EH (cell line): Measurements from ENCODE around the gene UBE2N.
"Not testable (repeated sequence)": the region's sequence is repeated elsewhere in the genome, so short reads cannot be mapped to it uniquely, and the experiment has no call there.

ENCODE experiments used
- DNase-seq: peaks from one replicate; pipeline ENCODE4 v3.0.0-alpha.2; 2015; ENCODE audit warnings: low read depth

The UBE2N gene

GRCh38 chr12:93411060-93411459 is 30.7 kb downstream of the UBE2N start:
- not testable (repeated sequence) for DNase-seq

DNA sequence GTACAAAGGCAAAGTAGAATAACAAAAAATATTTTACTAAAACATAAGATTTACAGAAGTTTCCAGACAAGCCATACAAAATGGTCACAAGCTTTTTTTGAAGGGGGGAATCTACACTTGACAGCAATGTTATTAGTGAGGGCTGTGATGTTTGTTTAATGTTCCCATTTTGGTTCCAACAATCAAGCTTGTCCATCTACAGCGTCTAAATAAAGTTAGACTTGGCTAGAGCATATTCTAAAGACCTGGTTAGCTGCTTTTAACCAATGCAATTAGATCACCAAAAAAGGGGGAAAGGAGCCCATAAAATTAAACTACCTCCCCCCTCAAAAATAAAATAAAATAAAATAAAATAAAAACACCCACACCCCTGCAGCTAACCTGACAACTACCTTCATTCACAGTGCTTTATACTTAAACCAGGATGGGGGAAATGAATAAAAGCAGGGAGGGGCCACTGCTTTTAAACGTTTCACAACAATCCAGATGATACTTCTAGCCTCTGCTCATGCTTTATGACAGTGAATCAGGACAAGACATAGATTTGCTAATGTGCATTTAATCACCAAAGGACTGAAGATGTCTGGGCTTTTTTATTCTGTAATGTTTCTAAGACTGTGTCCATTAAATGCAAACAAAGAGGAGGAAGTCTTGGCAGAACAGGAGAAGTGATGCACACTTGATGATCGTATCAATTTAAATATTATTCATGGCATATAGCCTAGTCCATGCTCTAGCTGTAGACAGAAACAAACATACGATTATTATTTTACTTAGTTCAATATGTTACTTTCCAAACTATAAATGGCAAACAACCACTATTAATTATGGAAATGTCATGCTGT is 32.2 kb downstream of the UBE2N start:
- DNase-seq, result not testable (repeated sequence)

DNA sequence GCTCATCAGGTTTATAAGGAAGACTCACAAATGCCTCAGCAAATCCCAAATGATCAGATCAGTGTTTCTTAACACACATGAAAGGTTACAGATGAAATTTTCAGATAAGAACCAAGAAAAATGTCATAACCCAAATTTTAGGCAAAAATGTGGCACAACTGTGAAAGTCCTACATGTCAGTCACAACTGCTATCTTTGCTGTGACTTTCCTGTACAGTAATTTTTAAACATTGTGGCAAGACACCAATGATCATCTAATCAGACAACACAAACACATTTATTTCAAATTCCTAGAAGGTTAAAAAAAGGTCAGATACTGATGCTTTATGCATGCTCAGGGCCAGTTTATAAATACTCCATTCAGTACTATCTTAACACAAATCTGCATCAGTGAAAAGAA is 32.9 kb downstream of the UBE2N start:
- no peak for DNase-seq

- no peak for DNase-seq
These were observed 33.8 kb downstream of the UBE2N start for GRCh38 chr12:93407963-93408283.

- DNase-seq, result no peak
These were observed 34.4 kb downstream of the UBE2N start for GRCh38 chr12:93407054-93407962.

GRCh38 chr12:93404961-93405849 is 36.5 kb downstream of the UBE2N start:
- no peak for DNase-seq

DNA sequence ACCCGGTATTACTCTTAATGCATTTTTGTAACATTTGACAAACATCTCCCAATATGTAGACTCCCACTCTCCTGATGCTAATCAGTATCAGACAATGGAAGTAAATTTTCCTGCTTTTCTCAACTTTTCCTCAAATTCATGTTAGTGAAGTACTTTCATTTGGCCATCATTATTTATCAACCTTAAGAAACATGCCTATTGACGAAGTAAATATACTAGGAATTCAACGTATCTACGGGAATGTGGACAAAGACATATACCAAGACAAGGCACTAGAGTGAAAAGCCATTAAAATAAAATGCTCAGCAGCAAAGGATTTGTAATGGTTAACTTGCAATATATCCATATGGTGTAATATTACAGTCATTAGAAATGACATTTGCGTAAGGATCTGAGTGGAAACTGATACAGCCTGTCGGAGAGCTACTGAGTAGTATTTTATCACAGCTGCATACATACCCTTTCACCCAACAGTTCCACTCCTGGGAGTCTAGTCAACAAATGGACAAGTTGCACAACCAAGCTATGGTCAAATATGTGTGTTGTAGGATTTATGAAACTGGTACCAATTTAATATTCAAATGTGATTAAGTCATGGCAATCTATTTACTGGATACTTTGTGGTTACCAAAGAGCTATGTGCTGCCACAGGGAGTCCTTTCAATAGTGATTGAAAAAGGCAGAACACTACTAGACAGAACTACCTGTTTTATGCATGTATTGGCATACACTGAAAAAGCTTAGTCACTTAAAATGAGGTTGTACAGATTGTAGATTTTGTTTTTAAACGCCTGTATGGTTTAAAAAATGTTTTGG is 37.6 kb downstream of the UBE2N start:
- DNase-seq, result no peak

- DNase-seq, result no peak
These were observed 39.1 kb downstream of the UBE2N start for GRCh38 chr12:93402333-93403311.

GRCh38 chr12:93399183-93399863 is 42.4 kb downstream of the UBE2N start:
- DNase-seq, result not testable (repeated sequence)

DNA sequence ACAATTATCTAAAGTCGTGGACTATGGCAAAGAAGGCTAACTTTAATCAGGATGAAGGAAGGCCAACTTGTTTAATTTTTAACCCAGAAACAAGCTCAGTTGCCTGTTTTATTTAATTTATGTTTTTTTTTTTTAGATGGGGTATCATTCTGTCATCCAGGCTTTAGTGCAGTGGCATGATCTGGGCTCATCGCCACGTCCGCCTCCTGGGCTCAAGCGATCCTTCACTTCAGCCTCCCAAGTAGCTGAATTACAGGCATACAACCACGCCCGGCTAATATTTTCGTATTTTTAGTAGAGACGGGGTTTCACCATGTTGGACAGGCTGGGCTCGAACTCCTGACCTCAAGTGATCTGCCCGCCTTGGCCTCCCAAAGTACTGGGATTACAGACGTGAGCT is 44.3 kb downstream of the UBE2N start:
- no peak for DNase-seq

- DNase-seq, result no peak
These were observed 48.3 kb downstream of the UBE2N start for GRCh38 chr12:93393425-93393824.

- DNase-seq, result no peak
These were observed 51.0 kb downstream of the UBE2N start for GRCh38 chr12:93390549-93391297.

DNA sequence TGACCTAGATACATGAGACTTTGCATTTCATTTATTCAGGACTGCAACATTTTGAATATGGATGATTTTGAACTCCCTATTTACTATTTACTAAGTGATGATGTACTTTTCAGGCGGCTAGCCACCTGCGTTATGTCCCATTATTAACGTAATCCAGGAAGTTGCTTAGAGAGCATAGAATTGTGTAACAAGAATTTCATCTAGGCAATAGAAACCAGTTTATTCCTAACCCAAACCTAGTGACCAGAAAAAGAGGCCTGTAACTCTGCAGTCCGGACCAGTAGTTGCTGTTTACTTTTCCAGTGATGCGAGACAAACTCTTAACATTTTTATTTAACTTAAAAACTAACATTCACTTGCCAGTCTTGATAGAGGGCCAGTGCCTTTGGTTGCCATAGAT is 51.7 kb downstream of the UBE2N start:
- DNase-seq, result no peak

DNA sequence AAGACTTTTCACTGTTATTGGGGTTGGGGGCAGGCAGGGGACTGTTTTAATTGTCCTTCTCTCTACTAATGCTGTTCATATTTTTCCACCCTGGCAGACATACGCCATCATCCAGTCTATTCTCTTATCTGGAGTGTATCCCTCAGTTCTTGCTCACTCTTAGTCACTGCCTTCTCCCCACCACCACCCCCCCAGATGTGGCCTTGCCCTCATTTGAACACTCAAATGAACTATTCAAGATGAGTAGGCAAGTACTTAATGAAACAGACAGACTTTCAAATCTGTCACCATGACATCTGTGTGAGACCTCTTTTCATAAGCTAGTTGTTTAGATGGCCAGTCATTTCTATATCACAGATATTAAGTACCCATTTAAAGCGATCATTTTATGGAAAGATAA is 54.0 kb downstream of the UBE2N start:
- peak; percentile 64 for DNase-seq

DNA sequence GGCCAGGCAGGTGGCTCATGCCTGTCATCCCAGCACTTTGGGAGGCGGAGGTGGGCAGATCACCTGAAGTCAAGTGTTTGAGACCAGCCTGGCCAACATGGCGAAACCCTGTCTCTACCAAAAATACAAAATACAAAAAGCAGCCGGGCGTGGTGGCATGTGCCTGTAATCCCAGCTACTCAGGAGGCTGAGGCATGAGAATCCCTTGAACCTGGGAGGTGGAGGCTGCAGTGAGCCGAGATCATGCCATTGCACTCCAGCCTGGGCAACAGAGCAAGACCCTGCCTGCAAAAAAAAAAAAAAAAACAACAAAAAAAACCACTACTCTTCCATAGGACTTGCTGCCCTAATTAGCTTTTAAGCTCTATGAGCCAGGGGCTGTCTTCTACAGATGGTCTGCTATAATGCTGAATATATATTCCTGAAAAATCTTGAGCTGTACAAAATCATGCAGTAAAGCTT is 59.7 kb downstream of the UBE2N start:
- not testable (repeated sequence) for DNase-seq

DNA sequence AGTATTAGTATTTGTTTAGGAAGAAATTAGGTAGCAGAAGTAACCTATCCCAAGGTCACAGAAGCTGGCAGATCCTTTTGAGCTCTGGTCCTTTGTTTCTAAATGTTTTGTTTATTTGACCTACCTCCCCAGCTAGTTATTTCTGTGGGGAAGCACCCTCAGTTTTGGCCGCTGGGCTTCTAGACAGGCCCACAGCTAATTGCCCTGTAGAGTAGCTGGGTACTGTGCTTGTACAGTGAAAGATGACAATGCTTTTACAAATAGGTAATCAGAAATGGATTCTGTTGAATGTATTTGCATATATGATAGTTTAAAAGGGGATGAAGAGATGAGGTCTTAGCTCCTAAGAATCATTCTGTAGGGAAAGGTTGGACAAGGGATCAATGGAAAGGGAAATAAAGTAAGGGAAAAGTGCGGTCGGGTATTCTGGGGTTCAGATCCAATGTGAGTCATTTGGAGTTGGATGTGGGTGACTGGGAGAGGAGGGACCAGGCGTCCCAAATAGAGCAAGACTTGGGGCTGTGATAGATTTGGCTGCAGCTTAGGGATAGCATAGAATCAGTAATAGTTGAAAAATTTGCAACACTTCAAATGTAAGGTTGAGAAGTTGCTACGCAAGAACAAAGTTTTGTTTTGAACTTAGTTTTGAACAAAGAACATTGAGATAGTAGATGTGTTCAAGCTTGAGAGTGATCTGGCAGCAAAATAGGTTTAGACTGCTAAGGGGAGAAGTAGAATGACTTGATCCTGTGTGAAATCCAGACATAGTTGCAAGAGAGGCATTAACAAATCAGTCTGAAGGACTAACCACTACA is 60.4 kb downstream of the UBE2N start:
- DNase-seq, result no peak

DNA sequence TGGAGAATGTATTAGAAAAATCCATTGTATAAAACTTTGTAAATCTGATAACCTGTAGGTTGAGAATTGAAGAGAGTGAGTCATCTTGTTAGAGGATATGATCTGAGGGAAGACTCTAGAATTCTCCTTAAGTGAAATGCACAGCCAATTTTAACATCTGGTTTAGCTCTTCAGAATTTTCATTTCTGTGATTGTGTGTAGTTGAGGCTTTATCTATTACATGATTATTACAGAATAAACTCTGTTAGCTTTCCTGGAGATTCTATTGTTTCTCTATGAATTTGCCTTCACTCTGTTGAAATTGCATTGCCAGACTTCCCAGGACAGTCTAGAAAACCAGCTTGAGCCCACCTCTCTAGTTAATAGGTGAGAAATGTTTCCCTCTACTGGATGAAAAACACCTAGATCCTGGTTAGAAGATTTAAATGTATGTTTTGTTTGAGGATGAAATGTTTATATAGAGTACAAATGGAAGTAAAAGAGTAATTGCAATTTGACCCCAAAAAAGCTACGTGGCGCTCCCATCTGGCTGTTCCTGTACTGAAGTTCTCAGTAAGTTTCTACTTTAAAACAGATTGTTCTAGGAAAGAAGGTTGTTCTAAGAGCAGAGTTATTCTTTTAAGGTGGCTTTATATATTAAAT is 61.1 kb downstream of the UBE2N start:
- peak; percentile 43 for DNase-seq
